ENCODE data around the gene SLC22A8.

DNA sequence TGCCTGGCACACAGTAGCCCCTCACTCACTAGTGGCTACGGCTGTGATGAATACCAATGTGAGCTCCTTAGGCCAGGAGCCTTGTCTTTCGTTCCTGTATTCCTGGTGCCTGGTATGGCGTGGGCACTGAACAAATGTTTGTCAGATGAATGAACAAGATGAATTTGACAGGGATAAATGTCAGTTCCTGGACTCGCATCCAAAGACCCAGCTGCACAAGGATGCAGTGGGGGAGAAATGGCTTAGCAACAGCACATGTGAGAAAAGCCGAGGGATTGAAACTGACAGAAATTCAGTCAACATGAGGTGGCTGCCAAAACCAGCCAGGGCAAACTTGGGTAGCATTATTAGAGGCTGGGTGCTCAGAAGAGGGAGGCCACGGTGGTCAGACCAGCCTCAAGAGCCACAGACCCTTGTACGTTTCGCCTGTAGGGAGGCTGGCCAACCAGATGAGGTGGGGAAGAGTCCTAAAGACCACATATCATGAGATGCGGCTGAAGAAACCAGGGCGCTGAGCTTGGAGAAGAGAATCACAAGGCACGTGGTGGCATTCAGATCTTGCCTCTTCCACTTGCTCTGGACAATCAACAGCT lies 7.7 kb upstream of the SLC22A8 start:
- no peak for TF ChIP-seq YY1 (IDR thresholded peaks at IDR 0.05; ENCODE audit: insufficient read depth, insufficient read length)
- TF ChIP-seq SUZ12 (IDR thresholded peaks at IDR 0.05; ENCODE audit: extremely low read depth, insufficient read depth, insufficient read length) = no peak
